COLO829 (cell line): Measurements from ENCODE around the gene APBA1.

Source experiments
- DNase-seq: peaks from one replicate; pipeline ENCODE4 v3.0.0; 2012; ENCODE audit warnings: low spot score

Gene APBA1

DNA sequence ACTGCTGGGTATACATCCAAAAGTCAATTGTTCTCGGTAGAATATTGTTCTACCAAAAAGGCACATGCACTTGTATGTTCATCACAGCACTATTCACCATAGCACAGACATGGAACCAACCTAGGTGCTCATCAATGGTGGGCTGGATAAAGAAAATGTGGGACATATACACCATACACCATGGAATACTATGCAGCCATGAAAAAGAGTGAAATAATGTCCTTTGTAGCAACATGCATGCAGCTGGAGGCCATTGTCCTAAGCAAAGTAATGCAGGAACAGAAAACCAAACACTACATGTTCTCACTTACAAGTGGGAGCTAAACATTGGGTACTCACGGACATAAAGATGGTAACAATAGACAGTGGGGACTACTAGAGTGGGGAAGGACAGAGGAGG is 145.5 kb downstream of the APBA1 start:
- DNase-seq, result no peak

GRCh38 chr9:69519470-69520240 is 152.5 kb downstream of the APBA1 start:
- peak; percentile 85 for DNase-seq

- DNase-seq, result no peak
Measured at GRCh38 chr9:69516353-69517322, 155.5 kb downstream of the APBA1 start.

GRCh38 chr9:69515810-69516209 is 156.4 kb downstream of the APBA1 start:
- no peak for DNase-seq

GRCh38 chr9:69513141-69513820 is 158.9 kb downstream of the APBA1 start:
- DNase-seq, result no peak

DNA sequence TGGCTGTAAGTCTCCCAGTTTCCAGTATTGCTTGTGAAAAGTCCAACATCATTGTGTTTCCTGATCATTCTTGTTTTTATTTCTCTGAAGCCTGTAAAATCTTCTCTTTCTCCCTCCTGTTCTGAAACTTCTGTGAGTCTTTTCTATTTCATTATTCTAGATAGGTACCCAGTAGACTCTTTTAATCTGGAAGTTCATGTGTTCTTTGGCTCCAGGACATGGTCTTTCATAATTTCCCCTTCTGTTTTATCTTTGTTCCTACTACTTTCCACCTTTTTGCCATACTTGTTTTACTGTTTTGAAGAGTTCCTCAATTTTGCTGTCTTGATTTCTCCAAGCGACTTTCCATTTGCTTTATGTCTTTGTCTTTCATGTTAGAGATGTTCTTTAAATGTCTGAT is 168.1 kb downstream of the APBA1 start:
- DNase-seq, result no peak

- peak; percentile 58 for DNase-seq
Measured at GRCh38 chr9:69502671-69503301, 169.4 kb downstream of the APBA1 start.

- no peak for DNase-seq
Measured at GRCh38 chr9:69500896-69501295, 171.3 kb downstream of the APBA1 start.

DNA sequence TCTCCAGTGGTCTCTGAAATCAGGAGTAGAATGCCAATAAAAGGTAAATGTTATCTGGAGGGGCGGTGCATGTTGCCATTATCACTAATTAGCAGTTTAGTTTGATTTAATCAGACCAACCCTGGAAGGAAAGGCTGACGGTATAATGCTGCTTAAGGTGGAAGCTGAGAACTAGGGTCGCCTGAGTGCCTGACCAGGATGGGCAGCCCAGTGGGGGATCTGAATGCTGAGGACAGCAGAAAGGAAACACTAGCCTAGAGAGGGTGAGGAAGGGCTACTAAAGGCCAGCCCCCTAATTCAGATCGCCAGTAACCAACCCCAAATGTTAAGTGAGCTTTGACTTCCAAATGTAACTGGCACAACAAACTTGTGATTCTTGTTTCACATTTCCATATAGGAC is 172.2 kb downstream of the APBA1 start:
- no peak for DNase-seq

- no peak for DNase-seq
Measured at GRCh38 chr9:69499407-69499806, 172.8 kb downstream of the APBA1 start.

DNA sequence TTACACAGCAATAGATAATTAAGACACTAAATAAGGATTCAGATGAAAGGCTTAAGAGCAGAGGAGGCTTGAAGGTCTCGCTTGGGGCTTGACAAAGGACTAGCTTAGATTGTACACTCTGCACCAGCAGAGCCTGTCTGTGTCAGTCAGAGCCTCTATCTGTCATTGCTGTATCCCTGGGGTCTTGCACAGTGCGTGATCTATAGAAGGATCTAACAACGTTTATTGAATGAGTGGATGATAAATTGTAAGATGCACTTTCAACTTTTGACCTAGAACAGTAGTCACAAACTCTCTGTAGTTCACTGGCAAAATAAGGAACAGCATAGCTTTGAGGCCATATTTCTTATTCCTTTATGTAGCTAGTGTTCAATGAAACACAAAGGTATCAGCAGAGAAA is 173.7 kb downstream of the APBA1 start:
- DNase-seq, result no peak

DNA sequence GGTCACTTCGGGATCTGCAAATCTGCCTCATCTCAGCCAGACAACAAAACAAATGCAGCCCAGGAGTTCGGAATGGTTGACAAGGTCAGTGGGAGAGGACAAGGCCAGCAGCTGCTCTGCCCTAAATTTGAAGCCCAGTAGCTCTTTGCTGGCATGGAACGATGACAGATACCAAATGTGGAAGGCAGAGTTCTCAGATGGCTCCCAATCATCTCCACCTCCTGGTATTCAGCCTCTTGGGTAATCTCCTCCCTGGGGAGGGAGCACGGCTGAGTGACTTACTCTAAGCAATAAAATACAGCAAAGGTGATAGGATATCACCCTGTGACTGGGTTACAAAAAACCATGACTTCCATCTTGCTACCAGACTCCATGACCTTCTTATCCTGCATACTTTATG is 174.4 kb downstream of the APBA1 start:
- no peak for DNase-seq

DNA sequence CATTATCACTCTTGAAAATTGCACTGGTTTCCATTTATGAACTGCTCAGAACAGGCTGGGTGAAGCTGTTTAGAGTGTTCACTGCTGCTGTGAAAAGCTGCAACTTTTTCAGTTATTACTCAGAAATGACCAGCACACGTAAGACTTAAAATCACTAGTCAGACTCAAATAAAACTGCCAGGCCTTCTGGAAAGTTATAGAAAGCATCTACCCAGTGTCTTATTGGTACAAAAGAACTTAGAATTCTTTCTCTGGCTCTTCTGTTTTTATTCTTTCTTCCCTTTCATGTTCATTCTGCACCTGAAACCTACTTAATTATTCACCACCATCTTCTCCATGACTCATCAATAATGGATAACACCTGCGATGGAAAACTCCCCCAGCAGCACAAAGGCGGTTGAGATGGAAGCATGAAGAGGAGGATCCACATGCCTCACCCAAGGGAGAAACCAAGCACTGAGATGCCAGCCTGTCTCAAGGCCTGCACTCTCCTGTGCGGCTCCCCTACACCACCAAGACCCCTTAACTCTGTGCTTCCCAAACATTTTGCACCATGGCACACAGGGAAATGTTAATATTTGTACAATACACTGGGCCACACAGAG is 175.2 kb downstream of the APBA1 start:
- no peak for DNase-seq

DNA sequence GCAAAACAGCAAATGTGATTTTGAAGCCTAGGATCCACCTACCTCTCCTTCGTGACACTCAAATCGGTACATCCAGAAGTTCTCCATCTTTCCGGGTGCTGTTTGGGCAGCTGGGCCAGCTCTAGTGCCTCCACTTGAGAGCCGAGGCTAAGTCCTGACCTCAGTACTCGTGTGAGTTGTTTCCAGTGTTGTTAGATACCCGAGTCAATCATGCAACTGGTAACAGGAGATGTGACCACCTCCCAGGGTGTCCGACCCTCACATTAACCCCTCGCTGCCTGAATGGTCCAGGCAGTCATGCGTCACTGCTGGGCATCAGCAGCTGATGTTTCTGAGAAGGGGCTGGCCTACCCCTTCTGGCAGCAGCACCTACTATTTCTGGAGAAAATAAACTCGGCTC is 176.9 kb downstream of the APBA1 start:
- DNase-seq, result no peak

DNA sequence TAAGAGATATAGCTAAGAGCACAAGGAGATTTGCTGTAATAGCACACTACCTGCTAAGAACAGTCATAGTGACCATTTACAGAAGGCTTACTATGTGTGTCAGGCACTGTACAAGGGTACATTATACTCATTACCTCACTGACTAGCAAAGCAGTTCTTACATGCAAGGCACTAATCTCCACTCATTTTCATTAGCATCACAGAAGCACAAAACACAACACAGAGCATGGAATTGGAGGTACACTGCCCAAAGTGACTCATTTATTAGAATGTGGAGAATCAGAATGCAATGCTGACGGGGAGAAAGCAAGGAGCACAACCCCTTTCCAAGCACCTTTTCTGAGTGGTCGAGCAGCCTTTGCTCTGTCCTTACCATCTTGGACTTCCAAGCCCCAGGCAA is 177.4 kb downstream of the APBA1 start:
- no peak for DNase-seq

GRCh38 chr9:69494208-69494607 is 178.0 kb downstream of the APBA1 start:
- DNase-seq, result no peak

DNA sequence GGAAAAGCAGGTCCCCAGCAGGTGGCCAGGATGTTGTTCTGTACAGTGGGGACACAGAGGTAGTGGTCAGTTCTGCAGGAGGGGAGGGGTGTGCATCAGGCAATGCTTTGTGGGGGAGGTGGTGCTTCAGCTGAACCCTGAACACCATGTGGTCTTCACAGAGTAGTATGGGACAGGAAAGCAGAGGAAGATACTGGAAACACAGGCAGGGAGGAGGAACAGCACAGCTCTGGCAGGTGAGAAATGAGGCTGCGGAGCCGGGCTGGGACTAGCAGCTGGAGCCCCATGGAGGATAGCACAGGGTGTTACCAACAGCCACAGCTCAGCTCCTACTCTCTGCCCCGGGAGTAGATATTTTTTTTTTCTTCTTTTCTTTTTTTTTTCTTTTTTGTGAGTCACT is 185.7 kb downstream of the APBA1 start:
- no peak for DNase-seq

DNA sequence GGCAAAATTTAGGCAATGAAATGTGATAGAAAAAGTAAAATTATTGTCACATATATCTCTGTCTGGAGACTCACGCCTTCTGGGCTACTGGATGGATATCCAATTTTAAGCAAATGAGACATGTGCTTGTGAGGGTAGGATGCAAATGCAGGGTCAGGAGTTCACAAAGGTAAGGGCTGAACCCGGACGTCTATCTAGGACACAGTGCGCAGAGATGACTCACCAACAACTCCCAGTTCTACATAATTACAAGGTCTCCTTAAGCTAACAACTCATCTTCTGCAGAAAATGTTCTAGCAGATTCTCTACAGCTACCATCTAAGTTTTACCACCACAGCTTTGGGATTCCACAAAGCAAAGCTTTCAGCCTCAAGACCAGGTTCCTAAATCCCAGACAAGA is 186.7 kb downstream of the APBA1 start:
- DNase-seq, result no peak

DNA sequence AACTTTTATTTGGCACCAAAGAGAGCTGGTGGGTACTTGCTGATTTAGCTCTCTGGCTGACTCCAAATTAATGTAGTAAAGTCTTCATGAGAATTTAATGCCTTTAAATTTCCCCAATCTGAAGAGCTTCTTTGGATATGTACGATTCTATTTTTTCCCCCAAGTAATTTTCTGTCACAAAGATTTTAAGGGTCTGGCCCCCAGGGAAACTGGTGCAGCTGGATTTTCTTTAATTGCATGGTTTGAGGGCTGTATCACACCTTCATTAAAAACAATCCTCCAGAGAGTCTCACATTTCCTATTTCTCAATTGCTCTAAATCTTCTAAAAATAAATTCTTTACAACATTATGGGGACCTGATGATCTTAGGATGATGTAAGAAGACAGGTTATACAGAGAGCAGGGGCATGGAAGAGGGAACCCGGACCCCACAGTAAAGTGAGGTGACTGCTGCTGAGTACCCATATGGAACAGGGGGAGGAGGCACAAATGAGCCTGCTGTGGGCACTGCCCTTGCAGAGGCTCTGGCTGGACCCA is 188.2 kb downstream of the APBA1 start:
- DNase-seq, result no peak

- DNase-seq, result no peak
Measured at GRCh38 chr9:69476797-69477196, 195.4 kb downstream of the APBA1 start.

- DNase-seq, result peak; percentile 76
Measured at GRCh38 chr9:69476016-69476415, 196.2 kb downstream of the APBA1 start.
